Stimulated activated CD4-positive, alpha-beta T cell treated with anti-CD3 and anti-CD28 coated beads, TNF-alpha, amount 100 ng/mL, for 4 hours (primary cell): ENCODE data around the gene FKTN.

Experiments
- DNase-seq, 3 experiments: peaks; one replicate each; pipeline ENCODE4 v3.0.0-alpha.2; 2020; ENCODE audit warnings: low read depth in 3 of 3

Gene FKTN

DNA sequence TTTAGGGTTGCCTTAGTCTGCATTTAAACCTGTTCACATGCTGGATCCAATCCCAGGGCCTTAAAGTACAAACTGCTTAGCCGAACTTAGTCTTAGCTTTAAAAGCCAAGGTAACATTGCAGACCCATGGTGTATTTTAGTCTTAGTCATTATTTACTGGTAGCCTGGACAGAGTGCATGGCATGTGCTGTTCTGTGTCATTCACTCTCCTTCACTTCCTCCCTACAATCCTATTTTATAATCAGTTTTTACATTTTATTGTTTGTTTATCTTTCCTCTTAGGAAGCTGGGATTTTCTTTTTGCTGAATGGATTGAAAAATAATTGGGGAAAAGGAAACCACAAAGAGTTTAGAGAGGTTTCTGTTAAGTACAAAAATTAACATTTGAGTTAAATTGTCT, 74.9 kb downstream of the FKTN start:
- no peak for DNase-seq

DNA sequence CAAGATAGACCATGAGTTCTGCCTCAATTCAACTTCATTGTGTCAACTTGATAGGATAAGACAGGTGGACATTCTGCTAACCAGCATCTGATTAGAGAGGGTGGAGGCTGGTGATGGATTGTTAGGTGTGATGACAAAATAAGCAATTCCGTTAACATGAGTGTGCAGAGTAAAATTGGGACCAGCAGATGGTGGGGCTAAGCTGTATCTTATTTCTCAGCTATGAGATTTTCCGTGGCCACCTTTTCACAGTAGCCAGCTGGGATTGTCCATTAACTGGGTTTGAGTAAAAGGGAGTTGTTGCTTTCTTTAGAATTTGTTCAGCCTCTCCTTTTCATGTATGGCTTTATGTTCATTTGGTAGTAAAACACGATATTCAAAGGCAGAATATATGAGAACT, 75.5 kb downstream of the FKTN start:
- no peak for DNase-seq

DNA sequence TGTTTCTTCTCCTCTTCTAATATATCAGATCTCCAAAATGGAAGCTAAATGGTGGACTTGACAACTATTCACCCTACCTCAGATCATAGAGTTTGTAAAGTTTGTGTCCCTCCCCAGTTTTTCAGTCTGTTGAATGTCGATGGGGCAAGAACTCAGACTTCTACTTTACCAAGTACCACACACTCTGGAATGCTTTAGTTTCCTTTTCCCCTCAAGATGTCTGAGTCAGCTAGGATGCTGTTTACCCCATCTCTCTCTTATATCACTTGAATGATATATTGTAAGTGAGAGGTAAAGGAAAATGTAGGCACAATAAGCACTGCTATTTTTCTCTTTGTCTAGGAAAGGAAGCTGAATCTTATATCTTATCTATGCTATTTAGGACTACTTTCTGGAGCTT, 78.4 kb downstream of the FKTN start:
- DNase-seq, result no peak

DNA sequence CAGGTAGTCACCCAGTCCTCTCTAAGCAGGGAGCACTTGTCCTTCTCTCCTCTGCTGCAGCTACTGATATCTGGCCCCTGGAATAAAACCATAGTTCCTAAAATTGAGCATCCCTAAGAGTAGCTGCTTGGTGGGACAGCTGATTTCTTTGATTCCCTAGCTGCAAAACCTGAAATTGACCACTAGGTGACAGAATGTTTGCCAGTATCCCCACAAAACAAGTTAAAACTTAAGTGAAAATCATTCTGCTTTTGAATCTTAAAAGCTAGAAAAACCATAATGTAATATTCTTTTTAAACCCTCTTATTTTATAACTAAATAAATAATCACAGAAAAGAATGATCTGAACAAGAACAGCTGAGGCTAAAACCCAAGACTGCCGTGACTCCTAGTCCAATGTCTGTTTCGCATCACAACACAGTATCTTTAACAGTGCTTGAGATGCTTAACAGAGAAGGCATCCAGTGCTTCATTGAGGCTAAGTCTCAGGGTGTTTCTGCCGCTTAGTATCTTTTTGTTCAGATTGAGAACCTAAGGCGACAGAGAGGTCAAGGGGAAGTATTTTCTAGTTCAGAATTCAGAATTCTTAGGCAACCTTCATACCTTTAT, 80.0 kb downstream of the FKTN start:
- DNase-seq, result no peak

DNA sequence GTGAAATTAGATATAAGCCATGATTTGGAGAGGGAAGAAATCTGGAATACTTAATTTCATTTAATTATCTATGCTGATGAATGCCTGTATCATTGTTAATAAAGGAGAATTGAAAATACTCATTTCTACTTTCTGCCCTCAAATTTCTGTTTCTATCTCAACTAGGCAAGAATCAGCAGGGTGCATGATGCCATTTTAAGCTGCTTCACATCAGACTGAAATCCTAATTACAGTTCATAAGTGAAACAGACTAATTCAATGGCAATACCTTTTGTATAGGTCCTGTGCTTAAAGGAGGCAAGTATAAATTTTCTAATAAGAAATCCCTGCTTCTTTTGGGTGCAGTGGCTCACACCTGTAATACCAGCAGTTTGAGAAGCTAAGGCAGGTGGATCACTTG, 82.0 kb downstream of the FKTN start:
- no peak for DNase-seq

DNA sequence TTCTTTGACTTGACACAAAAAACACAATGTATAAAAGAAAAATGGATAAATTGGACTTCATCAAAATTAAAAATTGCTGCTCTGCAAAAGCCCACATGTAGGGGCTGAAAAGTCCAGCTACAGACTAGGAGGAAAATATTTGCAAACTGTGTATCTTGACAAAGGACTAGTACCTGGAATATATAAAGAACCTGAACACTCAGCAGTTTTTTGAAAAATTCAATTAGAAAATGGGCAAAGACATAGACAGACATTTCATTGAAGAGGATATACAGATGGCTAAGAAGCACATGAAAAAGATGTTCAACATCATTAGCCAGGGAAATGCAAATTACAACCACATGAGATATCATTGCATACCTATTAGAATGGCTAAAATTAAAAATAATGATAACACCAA, 85.9 kb downstream of the FKTN start:
- no peak for DNase-seq

DNA sequence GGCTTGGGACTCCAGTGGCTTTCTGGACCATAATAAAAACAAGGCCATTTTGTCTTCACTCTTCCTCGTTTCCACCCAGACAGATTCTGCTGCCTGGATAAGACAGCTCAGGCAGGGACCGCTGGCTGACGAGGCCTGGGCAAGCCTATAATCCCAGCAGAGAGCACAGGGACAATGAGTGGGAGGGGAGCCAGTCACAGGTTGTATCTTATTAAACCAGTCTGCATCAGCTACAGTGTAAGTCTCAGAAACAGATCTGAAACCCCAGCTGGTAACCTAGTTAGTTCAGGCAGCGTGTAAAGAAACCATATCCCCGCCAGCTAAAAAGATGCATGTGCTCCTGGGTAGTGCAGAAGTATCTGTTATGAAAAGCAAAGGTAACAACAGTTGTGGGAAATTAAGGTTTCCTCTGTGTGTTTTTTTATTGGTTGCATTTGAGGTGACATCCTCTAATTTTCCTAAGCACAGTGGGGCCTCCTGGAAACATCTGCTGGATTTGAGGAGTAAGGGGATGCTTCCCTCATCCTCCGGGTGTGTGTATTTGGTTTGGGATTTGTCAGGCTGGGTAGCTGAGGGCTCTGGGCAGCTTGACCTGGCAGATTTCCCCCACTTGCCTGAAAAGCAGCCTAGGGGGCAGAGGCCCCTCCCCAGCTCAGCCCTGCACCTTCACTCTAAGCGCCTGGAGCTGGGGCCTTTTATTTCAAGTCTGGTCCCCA, 89.1 kb downstream of the FKTN start:
- DNase-seq, result no peak

DNA sequence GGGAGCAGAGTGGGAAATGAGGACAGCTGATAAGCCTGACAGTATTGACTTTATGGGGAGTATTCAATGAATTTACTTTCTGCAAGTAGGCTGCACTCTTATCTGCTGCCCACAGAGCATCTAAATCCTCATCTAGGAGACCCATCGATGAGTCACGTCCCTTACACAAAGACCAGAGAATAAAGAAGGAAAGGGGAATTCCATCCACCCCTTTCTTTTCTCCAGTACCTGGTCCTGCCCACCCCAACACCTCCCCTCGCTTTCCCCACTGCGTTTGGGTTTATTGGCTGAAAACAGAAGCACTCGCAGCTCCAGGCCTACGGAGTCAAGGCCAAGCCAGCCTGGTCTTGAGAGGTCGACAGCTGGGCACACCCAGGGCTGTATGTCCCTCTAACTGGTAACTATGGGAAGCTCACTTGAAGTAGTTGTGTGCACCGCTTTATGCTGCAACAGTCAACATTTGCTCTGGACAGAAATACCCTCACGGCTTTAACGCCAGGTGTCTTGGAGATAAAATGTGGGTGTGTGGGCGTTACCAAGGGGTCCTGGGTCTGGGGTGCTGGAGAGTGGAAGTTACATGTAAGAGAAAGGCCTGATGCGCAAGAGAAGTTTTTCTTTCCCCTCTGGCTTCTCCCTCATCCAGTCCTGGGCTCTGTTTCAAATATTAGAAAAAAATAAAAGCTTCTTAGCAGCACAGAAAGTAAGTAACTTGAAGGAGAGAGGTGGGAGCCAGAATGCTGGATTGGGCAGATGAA, 89.8 kb downstream of the FKTN start:
- no peak for DNase-seq

DNA sequence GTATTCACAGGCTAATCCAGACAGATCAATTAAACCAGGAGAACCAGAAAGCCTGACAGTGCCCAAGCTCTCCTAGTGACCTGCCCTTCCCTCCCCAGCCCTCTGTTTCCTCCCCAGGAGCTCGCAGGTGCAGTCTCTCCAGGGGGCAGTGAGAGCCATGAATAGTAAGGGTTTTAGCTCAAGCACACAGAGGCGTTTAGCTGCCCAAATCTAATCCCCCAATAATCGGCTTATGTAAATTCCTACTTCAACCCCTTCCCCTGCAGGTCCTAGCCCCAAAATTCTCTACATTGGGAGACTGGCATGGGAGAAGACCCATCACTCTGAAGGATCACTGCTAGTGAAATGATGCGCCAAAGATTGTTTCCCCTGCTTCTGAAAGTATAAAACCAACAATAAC, 93.9 kb downstream of the FKTN start:
- no peak for DNase-seq

DNA sequence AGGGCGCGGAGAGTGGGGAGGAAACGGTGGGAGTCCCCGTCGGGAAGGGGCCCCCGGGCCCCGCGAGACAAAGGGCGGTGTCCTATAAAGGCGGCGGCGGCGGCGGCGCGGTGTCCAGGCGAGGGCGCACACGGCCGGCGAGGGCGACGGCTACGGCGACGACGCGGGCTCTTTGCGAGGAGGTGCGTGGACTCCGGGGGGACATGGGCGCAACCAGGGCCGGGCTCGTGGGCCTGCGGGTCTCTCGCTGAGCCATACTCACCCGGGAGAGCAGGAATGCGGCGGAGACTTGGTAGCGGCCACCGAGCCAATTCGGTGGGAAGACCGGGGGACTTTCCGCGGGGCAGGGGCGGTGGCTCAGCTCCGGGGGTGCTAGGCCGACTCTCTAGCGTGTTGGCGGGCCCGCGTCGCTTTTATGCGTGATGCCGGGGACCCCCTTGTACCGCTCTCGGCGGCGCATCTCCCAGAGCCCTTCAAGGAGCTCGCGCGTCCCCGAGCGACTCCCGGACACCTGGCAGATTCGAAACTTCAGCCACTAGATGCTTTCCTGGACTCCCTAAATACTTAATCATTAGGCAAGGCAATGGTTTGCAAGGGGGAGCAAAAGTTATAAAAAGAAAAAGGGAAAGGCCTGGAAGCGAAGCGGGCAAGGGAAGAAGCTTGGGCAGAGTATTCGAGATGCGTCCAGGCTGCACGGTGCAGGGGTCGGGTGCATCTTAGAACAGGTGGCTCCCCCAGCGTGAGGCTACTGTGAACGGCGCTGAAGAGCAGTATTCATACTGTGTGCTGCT, 98.4 kb downstream of the FKTN start:
- no peak for DNase-seq

DNA sequence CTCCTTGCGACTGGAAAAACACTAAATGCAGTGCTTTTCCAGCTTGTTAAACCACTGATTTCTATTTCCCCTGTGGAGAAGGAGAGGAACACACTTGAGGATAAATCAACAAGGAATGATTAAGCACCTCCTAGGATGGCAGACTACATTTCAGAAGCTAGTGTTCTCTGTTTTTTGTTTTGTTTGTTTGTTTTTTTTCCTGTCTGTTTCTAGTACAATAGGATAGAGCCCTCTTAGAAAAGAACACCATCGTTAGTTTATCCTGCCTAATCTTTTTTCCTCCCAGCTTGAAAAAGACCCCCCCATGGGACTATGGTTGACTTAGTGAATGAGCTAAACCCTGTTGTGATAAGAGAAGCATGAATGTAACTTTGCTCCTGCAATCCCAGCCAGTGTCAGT, 100.4 kb downstream of the FKTN start:
- no peak for DNase-seq

DNA sequence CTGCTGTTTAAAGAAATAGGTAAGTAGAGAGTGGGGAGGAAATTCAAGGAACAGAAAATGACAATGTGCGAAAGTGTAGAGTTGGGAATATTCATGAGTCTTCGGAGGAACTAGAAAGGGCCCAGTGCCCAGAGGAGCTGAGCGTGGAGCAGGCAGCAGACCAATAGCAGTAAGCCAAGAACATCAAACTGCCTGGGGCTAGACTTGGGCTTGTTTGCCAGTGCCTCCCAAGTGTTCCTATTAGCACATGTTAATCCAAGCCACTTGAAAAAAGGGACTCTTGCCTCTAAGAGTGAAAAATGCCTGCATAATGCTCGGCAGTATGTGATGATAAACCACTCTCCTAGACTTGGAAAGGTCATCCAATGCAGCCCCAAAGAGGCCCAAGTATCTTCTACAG, 103.1 kb downstream of the FKTN start:
- DNase-seq, result no peak

DNA sequence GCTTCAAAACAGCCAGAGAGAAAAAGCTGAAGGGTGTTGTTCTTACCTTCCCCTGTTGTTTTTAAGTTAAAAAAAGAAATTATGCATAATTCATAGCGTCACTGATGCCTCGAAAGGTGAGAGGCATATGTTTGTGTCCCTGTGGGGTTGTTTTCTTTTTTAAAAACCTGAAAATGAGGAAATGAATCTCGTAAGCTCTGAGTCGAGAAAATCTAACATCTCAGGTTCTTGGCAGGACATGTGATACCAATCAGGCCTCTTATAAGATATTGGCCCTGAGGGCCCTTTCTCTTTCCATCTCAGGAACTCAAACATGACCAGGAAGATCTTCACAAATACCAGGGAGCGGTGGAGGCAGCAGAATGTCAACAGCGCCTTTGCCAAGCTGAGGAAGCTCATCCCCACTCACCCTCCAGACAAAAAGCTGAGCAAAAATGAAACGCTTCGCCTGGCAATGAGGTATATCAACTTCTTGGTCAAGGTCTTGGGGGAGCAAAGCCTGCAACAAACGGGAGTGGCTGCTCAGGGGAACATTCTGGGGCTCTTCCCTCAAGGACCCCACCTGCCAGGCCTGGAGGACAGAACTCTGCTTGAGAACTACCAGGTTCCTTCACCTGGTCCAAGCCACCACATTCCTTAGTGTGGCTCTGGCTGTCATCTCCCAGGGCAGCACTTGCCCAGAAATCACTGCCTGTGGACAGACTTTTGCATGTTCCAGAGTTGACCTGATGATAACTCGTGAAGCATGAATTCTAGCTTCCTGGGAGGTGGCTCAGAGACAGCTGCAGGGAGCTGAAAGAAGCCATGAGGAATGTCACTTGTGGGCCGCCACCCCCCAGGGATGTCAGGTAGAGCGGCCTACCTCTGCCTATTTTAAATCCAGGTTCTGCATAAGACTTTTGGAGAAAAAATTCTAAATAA, 104.5 kb downstream of the FKTN start, which contains the start of gene TAL2:
Gene TAL2, plus strand, starts transcription at position 274 of the 921 bp plus-strand sequence. Its CDS starts 40 bp downstream, at position 314.
- DNase-seq, result no peak

DNA sequence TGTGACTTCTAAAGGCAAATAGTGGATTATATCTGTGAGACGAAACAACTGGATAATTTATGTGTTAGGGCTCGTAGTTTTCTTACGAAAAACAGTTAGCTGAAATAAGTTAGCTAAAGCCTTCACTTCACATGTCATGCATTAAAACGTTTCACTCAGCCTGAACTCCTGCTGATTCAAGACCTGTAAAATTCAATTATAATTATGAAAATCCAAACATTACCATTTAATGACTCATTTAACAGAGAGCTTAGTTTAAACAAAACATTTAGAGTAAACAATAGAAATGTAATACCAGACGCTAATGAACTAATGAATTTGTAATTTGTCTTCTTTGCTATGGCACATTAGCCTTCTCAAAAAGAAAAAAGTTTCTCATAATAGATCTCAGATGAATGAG, 106.0 kb downstream of the FKTN start:
- no peak for DNase-seq

DNA sequence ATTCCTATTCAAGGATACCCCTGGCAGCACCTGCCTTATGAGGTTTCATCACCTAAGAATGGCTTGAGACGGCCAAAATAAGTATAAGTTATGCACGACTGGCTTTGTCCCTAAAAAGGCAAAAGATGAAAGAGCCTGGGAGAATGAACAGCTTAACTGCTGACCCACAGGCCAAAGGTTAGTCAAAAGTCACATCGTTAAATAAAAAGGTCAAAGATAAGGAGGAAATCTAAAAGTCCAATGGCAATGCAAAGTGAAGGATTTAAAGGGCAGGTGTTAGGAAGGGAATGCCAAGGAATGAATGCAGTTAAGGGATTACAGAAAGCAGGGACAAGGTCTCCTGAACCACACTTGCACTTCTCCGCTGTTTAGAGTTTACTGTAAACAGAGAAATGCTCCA, 109.9 kb downstream of the FKTN start:
- no peak for DNase-seq

DNA sequence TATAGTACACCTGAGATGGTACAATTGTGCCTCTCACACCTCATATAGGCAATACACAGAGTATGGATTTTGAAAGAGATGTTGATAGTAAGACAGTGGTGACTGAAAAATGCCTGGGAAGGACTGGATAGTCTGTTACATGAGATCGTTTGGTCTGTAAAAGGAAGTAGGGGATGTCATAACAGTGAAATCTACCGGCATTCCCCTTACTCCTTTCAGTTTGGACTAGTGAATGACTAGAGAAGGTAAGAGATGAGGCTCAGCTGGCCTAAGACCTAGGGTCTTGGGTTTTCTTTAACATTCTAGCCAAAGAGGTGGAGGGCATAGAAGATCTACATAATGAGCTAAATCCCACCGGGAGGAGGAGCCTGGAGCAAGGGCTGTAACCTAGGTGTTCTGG, 112.4 kb downstream of the FKTN start:
- no peak for DNase-seq

DNA sequence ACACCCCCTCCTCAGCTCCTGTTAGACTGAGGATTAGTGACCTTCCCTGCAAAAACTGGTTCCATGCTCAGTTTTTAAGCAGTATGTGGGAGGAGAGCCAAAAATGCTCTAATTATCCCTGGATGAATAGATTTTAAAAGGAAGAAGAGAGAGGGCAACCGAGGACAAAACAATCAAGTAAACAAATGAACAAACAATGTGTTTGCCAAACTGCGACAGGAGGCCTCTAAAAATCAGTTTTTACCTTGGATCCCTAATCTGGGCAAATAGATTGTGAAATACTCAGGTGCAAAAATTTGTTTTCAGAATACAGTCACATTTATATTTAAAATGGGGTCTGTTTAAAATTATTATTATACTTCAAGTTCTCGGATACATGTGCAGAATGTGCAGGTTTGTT, 112.8 kb downstream of the FKTN start:
- DNase-seq, result no peak

DNA sequence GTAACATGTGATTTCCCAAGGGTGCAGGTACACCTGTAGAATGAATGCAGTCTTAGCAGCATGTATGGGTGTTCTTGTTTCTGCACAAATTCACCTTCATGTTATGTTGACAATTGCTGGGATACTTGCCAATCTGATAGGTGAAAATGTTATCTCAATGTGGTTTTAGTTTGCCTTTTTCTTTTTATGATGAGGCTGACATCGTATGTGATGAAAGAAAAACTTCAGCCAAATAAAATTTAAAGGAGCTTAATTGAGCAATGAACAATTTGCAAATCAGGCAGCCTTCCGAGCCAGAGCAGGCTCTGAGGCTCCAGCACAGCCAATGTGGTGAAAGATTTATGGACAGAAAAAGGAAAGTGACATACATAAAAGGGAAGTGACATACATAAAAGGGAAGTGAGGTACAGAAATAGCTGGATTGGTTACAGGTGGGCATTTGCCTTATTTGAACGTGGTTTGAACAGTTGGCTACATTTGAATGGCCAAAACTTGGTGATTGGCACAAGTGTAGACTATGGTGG, 114.8 kb downstream of the FKTN start:
- DNase-seq, result no peak

DNA sequence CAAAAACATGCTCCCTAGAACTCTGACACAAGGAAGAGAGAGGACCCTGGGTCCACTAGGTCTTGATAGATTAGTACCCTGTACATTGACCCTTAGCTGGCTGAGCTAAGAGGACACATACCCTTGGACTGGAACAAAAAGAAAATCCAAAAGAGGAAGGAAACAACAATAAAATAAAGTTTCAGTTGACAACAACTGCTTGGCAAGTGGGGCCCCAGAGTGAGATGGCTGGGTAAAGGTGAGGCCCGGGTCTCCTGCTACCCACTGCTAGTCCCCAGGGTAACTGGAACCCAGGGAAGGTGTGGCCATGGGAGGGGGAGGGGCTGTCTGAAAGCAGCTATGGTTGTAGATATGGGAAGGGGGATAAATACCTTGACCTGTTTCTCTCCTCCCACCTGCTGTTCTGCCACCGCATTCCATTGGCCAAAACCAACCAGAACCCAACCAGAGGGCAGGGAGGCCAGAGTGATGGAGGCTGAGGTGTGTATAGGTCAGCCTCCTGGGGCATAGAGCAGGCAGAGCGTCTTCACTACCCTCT, 116.0 kb downstream of the FKTN start:
- DNase-seq, result no peak

DNA sequence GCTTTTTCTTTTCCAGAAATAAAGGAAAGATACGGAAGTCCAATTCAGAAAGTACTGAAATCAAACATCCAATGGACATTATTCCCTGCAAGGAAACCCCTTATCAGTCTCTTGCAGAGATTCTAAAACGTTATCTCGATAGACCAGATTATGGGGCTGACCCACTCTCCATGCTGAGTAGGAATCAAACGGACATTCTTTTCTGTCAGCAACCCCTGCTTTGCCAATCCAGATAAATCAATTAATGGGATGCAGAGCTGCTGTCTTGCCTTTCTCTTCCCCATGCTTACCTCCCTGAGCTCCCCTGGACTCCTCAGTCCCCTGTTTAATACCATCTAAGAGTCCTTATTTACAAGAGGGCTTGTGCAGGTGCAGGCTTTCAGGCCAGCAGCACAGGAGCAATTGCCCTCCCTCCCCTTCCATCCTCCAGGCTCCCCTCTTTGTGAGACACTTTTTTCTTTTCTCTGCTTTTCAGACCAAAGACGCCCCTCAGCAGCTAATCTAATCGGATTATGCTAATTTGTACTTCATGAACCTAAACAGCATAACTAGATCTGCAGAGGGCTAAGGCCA, 118.5 kb downstream of the FKTN start:
- no peak for DNase-seq
